HepG2 (cell line): ENCODE results near the gene NAT14. TPM values are rescaled to one million over a fixed set of nuclear protein-coding genes. Genes with fewer than 3 reads are reported as not detected.

Experiments
- AGO1 ChIP-seq: fragments of 200-400 bp; formaldehyde crosslinking; IDR thresholded peaks from 2 replicates; pipeline ENCODE4 v1.6.1; 2017; ENCODE audit warnings: mild to moderate bottlenecking, low read depth, low read length, moderate library complexity; ENCODE audit not compliant: poor library complexity, severe bottlenecking
- ARID2 ChIP-seq: sonication (generic); formaldehyde crosslinking; IDR thresholded peaks from 2 replicates; pipeline ENCODE4 v1.8.1; 2022; ENCODE audit warnings: mild to moderate bottlenecking, missing genetic modification reagents, borderline replicate concordance
- ARID5B ChIP-seq: IDR thresholded peaks from 2 replicates; pipeline ENCODE4 v1.4.0; 2020; ENCODE audit warnings: mild to moderate bottlenecking, missing genetic modification reagents
- GATAD2A ChIP-seq: IDR thresholded peaks from 2 replicates; pipeline ENCODE4 v1.6.1; 2016
- HOXD1 ChIP-seq: sonication (generic); formaldehyde crosslinking; IDR thresholded peaks from 2 replicates; pipeline ENCODE4 v1.5.0; 2020; ENCODE audit warnings: missing genetic modification reagents
- KLF9 ChIP-seq: IDR thresholded peaks from 2 replicates; pipeline ENCODE4 v1.6.1; 2016; ENCODE audit warnings: low read depth
- MIXL1 ChIP-seq: IDR thresholded peaks from 2 replicates; pipeline ENCODE4 v1.6.1; 2016
- MTF2 ChIP-seq: sonication (generic); formaldehyde crosslinking; IDR thresholded peaks from 2 replicates; pipeline ENCODE4 v1.5.0; 2020; ENCODE audit warnings: missing genetic modification reagents, borderline replicate concordance
- NR2C2 ChIP-seq: sonication (generic); formaldehyde crosslinking; IDR thresholded peaks from 2 replicates; pipeline ENCODE4 v1.4.0; 2020; ENCODE audit warnings: missing genetic modification reagents, mild to moderate bottlenecking, moderate library complexity, borderline replicate concordance
- RELA ChIP-seq: sonication (generic); formaldehyde crosslinking; IDR thresholded peaks from 2 replicates; pipeline ENCODE4 v1.4.0; 2020; ENCODE audit warnings: missing genetic modification reagents
- SOX13 ChIP-seq, 3 experiments: fragments of 450-650 bp in 1 of 3; sonication (generic) in 1 of 3; formaldehyde crosslinking in 1 of 3; IDR thresholded peaks in 2 of 3; conservative IDR thresholded peaks in 1 of 3; 2 replicates each; pipeline versions ENCODE4 v1.5.0 to v1.6.1; 2016 to 2020; ENCODE audit warnings: antibody characterized with exemption in 1 of 3, mild to moderate bottlenecking in 1 of 3, missing compliant biosample characterization in 1 of 3, missing genetic modification reagents in 1 of 3, moderate library complexity in 1 of 3
- ZNF232 ChIP-seq: sonication (generic); formaldehyde crosslinking; IDR thresholded peaks from 2 replicates; pipeline ENCODE4 v1.4.0; 2020; ENCODE audit warnings: missing genetic modification reagents, borderline replicate concordance
- ZNF264 ChIP-seq: sonication (generic); formaldehyde crosslinking; IDR thresholded peaks from 2 replicates; pipeline ENCODE4 v1.4.0; 2020; ENCODE audit warnings: missing genetic modification reagents
- ZNF431 ChIP-seq: sonication (generic); formaldehyde crosslinking; IDR thresholded peaks from 2 replicates; pipeline ENCODE4 v1.9.0; 2022; ENCODE audit warnings: missing genetic modification reagents, low read depth, mild to moderate bottlenecking, borderline replicate concordance
- ZNF558 ChIP-seq: sonication (generic); formaldehyde crosslinking; IDR thresholded peaks from 2 replicates; pipeline ENCODE4 v1.9.0; 2022; ENCODE audit warnings: mild to moderate bottlenecking, missing genetic modification reagents, borderline replicate concordance
- ZNF589 ChIP-seq: sonication (generic); formaldehyde crosslinking; conservative IDR thresholded peaks from 2 replicates; pipeline ENCODE4 v1.8.0; 2022; ENCODE audit warnings: mild to moderate bottlenecking, moderate library complexity, missing genetic modification reagents
- ZNF737 ChIP-seq: sonication (generic); formaldehyde crosslinking; IDR thresholded peaks from 2 replicates; pipeline ENCODE4 v1.5.0; 2020; ENCODE audit warnings: missing genetic modification reagents, mild to moderate bottlenecking, borderline replicate concordance
- polyA plus RNA-seq, 8 experiments: library from polyadenylated mRNA; depleted of rRNA in 3 of 8; stranded (reverse) in 7 of 8; unstranded in 1 of 8; fragments of >200 nt; fragmentation: Illumina TruSeq in 4 of 8; extraction: Trizol in 4 of 8; gene quantifications; 2 replicates each; pipeline versions ENCODE4 v1.2.1 to v1.2.3, GENCODE V29; 2011 to 2016; ENCODE audit warnings: low read depth in 4 of 8, missing spikeins in 1 of 8, mixed read lengths in 1 of 8; ENCODE audit not compliant: insufficient read depth in 1 of 8
- total RNA-seq, 5 experiments: library from RNA; depleted of rRNA; stranded (reverse); fragments of >200 nt; fragmentation: Illumina TruSeq; extraction: Trizol; gene quantifications; 2 replicates each; pipeline ENCODE4 v1.2.3, GENCODE V29; 2016; ENCODE audit warnings: low read depth in 1 of 5

The NAT14 gene
- total and polyA plus RNA-seq, 2 of the 13 experiments (the other 11 are each of a cell fraction or from before 2014, with no cell fraction given), result 20.7 to 22.3 TPM

GRCh38 chr19:55503502-55504251, 18.7 kb downstream of the NAT14 start (continued):
- TF ChIP-seq ARID5B (CRISPR knock-in tag) (peak; percentile 40), HOXD1 (CRISPR knock-in tag) (0 out of 2 replicates have a peak, but pooled peaks have one; percentile 46), AGO1 (no peak), GATAD2A (CRISPR knock-in tag) (no peak; the same call in 1 of the 2 replicates), ZNF589 (CRISPR knock-in tag) (no peak), KLF9 (no peak), ZNF558 (no peak; the same call in 1 of the 2 replicates), ZNF264 (CRISPR knock-in tag) (no peak), NR2C2 (CRISPR knock-in tag) (no peak; the same call in 1 of the 2 replicates), RELA (CRISPR knock-in tag) (no peak), ZNF431 (CRISPR knock-in tag) (no peak), MTF2 (CRISPR knock-in tag) (no peak; the same call in 1 of the 2 replicates), ARID2 (CRISPR knock-in tag) (no peak), SOX13 (IDR thresholded peaks at IDR 0.05) (no peak), SOX13 (CRISPR knock-in tag; conservative IDR thresholded peaks at IDR 0.05 in 1 of 2, IDR thresholded peaks at IDR 0.05 in 1 of 2) (0 out of 4 replicates have a peak, but pooled peaks of 1 of the 2 experiments have one; percentile 19), ZNF737 (CRISPR knock-in tag) (no peak), ZNF232 (CRISPR knock-in tag) (no peak), MIXL1 (no peak)
